Measurements from ENCODE around the gene PTH.

- no peak for TF ChIP-seq POLR2A (IDR thresholded peaks at IDR 0.05; ENCODE audit: low read length)
- TF ChIP-seq GATA1 (IDR thresholded peaks at IDR 0.05; ENCODE audit: low read depth, low read length) = no peak
Measured at GRCh38 chr11:13445588-13445987, 50.2 kb downstream of the PTH start.

Data from erythroblast (primary cell).